ENCODE data around the gene DISC1. TPM values are rescaled to one million over a fixed set of nuclear protein-coding genes. Genes with fewer than 3 reads are reported as not detected.

Gene DISC1
- total and polyA plus RNA-seq, 8 donors = 0.42 to 6.6 (median 1.5) TPM

DNA sequence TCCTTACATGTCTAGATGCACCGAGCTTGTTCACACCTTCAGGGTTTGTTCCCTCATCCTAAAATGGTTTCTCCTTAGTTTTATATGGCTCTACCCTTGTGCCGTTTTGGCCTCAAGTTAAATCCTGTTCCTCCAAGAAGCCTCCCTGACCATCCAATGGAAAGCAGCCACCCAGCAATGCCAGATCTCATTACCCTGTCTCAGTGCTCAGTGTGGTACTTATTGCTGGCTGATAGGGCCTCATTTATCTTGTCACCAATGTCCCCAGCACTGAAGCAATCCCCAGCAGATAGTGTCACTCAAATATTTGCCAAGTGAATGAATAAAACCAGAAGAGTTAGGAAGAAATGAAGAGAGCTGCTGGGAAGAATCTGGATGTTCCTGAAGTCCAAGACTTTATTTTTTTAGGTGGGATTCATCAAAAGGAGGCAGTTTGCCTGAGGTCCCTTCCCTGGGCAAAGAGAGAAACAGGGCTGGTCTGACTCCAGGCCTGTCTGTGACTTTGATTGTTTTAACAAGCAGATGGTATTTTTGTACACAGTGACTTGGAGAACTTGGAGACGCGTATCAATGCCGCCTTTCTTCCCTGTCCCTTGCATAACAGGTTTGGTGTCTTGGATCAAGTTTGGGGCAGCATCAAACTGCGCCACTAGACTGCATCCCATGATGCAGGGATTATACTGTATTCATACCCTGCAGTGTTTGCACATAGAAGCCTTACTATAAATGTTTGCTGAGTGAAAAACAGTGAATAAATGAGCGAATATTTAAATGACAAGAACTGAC lies 221.2 kb downstream of the DISC1 start:
- H3K4me1 ChIP-seq = peaks cover 0 to 11% (median 0%) of the 10 kb centered on the region in 3 donors
- no peaks in the 10 kb centered on the region for H3K36me3 ChIP-seq
- H3K4me3 ChIP-seq = no peak overlapping the region
- FAIRE-seq (no peak), ATAC-seq (no peak), DNase-seq (no peak)
- TF ChIP-seq, protein P1, sequence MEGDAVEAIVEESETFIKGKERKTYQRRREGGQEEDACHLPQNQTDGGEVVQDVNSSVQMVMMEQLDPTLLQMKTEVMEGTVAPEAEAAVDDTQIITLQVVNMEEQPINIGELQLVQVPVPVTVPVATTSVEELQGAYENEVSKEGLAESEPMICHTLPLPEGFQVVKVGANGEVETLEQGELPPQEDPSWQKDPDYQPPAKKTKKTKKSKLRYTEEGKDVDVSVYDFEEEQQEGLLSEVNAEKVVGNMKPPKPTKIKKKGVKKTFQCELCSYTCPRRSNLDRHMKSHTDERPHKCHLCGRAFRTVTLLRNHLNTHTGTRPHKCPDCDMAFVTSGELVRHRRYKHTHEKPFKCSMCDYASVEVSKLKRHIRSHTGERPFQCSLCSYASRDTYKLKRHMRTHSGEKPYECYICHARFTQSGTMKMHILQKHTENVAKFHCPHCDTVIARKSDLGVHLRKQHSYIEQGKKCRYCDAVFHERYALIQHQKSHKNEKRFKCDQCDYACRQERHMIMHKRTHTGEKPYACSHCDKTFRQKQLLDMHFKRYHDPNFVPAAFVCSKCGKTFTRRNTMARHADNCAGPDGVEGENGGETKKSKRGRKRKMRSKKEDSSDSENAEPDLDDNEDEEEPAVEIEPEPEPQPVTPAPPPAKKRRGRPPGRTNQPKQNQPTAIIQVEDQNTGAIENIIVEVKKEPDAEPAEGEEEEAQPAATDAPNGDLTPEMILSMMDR (IDR thresholded peaks at IDR 0.05) = no peak
- 93 to 94% methylated on average over 7 of the region's 7 CpGs for WGBS, 2 donors
- no peaks in the 10 kb centered on the region for H3K27me3 ChIP-seq
- no peak overlapping the region for H3K27ac ChIP-seq
- H3K9me3 ChIP-seq = no peaks in the 10 kb centered on the region
- intact Hi-C loops (cut with DNase I) = no loop called here

DNA sequence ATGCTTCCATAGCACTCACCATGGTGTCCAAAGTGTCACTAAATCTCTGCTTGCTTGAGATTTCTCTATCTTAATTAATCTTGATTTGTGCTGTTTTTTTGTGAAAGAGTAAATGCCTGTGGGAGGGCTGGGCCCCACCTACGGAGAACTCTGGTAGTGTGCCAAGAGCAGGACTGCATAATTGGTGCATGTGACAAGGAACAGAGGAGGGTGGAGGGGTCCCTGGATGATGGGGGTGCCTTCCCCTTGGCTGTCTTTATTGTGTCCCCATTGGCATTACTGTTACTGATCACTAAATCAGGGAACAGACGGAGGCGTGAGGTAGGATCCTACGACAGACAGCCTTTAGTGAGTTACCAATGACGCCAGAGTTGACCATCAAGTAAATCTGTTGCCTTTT lies 223.4 kb downstream of the DISC1 start:
- Histone ChIP-seq H3K36me3 (no peaks in the 10 kb centered on the region), H3K27ac (no peak overlapping the region), H3K27me3 (no peaks in the 10 kb centered on the region), H3K4me3 (no peak overlapping the region), H3K9me3 (no peaks in the 10 kb centered on the region), H3K4me1 (peaks cover 0 to 4% (median 0%) of the 10 kb centered on the region in 3 donors)
- 91 to 92% methylated on average over 5 of the region's 5 CpGs for WGBS, 2 donors
- TF ChIP-seq, protein P1 (IDR thresholded peaks at IDR 0.05) = no peak
- FAIRE-seq (no peak), ATAC-seq (no peak), DNase-seq (no peak)
- intact Hi-C loops (cut with DNase I) = no loop called here

DNA sequence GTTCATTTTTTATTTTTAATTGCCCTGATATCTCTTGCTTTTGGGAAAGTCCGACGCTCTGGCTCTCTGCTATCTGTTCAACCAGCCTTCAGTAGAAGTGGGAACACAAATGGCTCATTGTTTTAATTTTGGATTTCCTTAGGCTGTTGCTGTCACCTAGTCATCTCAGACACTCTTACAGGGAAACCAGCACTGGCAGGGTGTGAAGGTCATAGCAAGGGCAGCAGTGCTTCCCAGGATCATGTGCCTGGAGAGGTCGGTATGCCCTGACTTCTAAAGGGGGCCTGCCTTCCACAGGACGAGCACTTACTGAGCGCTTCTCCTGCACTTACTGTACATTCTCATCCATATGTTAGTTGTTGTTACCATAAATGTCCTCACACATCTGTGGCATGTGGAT lies 224.2 kb downstream of the DISC1 start:
- DNase-seq (no peak), FAIRE-seq (no peak), ATAC-seq (peak in 2 of 4 donors; percentile 24 to 48)
- TF ChIP-seq, protein P1 (IDR thresholded peaks at IDR 0.05) = no peak
- WGBS, 2 donors = 69 to 78% methylated on average over 5 of the region's 5 CpGs
- H3K27ac ChIP-seq = no peak overlapping the region
- no peaks in the 10 kb centered on the region for H3K9me3 ChIP-seq
- no peak overlapping the region for H3K4me3 ChIP-seq
- no peaks in the 10 kb centered on the region for H3K4me1 ChIP-seq
- no peaks in the 10 kb centered on the region for H3K36me3 ChIP-seq
- no peaks in the 10 kb centered on the region for H3K27me3 ChIP-seq
- intact Hi-C loops (cut with DNase I) = no loop called here

DNA sequence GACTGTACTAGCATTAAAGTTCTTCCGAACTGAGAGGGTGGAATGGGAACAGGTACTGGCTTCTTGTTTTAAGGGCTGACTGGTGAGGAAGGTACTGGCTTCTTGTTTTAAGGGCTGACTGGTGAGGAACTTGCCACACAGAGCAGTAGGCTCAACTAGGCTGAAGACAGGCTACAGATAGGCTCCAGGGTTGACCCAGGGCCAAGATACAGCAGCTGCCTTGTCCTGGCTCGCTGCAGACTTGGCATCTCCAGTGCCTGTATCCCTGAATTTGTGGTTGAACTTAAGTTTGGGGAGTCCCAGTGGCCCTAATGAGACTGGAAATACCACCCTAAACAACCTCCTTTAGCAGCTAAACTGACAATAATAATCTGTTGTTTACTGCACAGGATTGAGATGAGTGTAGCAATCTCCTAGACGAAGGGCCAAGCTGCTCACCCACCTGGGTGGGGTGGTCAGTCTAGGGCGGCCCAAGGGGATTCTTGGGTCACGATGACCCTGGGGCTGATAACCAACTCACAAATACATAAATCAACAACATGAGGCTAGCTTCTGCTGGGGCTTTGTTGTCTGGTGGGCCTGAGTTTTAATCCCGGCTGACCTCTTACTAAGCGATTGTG lies 227.1 kb downstream of the DISC1 start:
- no peak overlapping the region for H3K27ac ChIP-seq
- intact Hi-C loops (cut with DNase I) = no loop called here
- H3K4me1 ChIP-seq = peaks cover 0 to 6% (median 4%) of the 10 kb centered on the region in 3 donors
- no peaks in the 10 kb centered on the region for H3K9me3 ChIP-seq
- TF ChIP-seq, protein P1 (IDR thresholded peaks at IDR 0.05) = no peak
- H3K27me3 ChIP-seq = no peaks in the 10 kb centered on the region
- 90% methylated on average over 7 of the region's 7 CpGs for WGBS, 2 donors
- ATAC-seq = no peak
- no peaks in the 10 kb centered on the region for H3K36me3 ChIP-seq
- no peak overlapping the region for H3K4me3 ChIP-seq
- FAIRE-seq = no peak
- no peak for DNase-seq

DNA sequence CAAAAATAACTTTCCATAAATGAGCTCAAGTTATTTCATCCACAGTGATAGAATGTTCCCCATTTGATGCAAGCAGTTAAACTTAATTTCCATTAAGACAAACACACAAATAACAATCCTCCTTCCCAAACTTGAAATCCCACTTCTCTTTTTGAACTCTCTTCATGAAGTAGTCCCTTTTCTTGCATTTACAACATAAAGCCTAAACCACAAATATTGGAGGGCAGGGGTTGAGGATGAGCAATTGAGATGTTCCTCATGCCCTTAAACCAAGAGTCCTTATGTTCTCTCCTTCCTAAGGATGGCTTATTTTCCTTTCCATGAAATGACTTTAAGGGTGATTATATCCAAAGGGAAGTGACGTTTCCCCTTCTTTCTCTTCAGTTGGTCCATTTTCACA lies 228.8 kb downstream of the DISC1 start:
- H3K4me3 ChIP-seq = no peak overlapping the region
- no peak for DNase-seq
- ATAC-seq = no peak
- no peak overlapping the region for H3K27ac ChIP-seq
- peaks cover 0 to 6% (median 4%) of the 10 kb centered on the region in 3 donors for H3K4me1 ChIP-seq
- no peaks in the 10 kb centered on the region for H3K27me3 ChIP-seq
- 77 to 85% methylated on average over 1 of the region's 1 CpG for WGBS, 2 donors
- intact Hi-C loops (cut with DNase I) = no loop called here
- TF ChIP-seq, protein P1 (IDR thresholded peaks at IDR 0.05) = no peak
- no peaks in the 10 kb centered on the region for H3K9me3 ChIP-seq
- no peak for FAIRE-seq
- H3K36me3 ChIP-seq = no peaks in the 10 kb centered on the region
